ENCODE results near the gene TMA7B.
"Not testable (repeated sequence)": the region's sequence is repeated elsewhere in the genome, so short reads cannot be mapped to it uniquely, and the experiment has no call there.

TMA7B gene

DNA sequence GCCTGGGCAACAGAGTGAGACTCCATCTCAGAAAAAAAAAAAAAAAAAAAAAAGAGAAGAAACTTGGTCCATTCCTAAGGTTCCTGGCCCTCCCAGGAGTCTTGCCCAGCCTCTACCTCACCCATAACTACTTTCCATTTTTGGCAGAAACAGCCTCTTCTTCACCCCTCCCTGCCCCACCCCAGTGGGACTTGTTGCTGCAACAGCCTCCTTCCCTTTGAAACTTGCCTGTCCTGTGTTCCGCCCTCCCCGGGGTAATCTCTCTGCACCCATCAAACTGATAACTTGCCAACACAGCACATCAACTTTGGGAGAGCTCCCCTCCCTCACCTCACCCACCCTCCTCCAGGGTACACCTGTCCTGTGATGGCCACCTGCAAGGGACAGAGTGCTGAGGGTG lies 24.5 kb downstream of the TMA7B start:
- DNase-seq (ENCODE audit: low read depth), result no peak

DNA sequence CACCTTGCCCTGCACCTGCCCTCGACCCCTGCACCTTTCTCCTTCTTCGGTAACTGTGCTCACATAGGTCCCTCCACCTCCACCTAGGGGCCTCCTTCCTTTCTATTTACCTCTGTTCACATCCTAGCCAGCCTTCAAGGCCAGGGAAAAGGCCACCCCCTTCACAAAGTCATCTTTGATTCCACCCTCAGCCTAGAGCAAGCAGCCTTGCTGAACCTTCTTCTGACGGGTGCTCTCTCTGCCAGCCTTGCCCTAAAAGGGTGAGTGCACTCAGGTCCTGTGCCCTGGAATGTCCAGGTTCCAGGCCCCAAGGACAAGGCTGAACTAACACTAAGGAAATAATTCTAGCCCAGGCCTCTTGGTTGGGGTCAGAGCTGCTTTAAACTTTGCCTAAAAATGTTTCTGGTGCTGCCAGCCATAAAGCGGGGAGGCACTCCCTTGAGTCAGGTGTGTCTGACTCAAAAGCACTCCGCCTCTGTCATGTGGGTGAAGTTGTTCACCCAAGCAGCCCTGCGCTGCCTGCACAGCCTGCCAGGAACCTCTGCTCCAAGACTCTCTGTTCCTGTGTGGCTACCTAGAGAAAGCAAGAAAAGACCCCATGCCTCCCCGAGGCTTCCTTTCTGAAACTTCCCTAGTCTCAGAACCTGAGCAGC lies 25.3 kb downstream of the TMA7B start:
- DNase-seq (ENCODE audit: low read depth), result no peak

DNA sequence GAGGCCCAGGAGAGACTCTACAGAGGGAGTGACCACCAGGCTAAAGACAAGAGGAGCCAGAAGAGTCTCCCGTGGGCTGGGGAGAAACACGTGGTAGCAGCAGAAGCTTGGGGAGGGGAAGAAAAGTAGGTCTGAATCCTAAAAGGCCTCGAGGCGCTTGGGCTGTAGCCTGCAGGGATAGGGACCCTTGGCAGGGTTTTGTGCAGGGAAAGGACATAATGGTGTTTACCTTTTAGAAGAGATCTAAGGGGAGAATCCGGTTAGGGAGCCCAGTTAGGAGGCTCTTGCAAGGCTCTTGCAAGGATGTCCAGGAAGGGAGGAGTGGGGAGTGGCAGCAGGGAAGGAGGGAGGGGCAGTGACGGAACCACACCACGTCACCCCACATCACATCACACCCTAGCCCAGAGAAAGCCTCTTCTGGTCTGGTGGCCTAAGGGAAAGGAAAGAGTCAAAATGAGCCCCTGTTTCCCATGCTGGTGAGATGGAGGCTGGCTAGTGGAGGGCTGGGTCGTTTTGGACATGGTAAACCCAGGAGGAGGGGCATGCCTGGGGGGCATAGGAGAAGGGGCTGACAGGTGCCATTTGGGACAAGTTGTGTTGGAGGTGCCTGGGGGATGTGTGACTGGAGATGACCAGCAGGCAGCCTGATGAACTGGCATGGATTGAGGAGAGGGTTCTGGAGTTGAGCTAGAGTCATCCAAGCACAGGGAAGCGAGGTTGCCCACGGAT lies 28.4 kb downstream of the TMA7B start:
- DNase-seq (ENCODE audit: low read depth), result no peak

DNA sequence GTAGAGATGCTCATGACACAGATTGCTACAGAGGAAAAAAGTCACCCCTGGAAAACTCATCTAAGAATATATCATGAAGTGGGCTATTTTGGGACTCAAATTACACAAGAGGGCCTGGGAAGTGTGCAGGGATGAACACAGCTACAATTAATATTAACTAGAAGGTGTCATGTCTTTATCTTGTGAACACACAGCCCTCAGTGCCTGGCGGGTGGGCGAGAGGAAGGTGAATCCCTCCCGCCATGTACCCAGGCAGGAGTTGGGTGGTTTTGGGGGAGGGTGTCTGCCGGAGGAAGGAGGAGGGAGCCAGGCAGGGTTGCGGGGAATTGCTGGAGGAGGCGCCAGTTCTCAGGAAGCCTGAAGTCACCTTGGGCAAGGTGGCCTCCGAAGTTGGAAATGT lies 29.4 kb downstream of the TMA7B start:
- DNase-seq (ENCODE audit: low read depth), result no peak

GRCh38 chr22:39990686-39991085 lies 30.5 kb downstream of the TMA7B start:
- no peak for DNase-seq (ENCODE audit: low read depth)

DNA sequence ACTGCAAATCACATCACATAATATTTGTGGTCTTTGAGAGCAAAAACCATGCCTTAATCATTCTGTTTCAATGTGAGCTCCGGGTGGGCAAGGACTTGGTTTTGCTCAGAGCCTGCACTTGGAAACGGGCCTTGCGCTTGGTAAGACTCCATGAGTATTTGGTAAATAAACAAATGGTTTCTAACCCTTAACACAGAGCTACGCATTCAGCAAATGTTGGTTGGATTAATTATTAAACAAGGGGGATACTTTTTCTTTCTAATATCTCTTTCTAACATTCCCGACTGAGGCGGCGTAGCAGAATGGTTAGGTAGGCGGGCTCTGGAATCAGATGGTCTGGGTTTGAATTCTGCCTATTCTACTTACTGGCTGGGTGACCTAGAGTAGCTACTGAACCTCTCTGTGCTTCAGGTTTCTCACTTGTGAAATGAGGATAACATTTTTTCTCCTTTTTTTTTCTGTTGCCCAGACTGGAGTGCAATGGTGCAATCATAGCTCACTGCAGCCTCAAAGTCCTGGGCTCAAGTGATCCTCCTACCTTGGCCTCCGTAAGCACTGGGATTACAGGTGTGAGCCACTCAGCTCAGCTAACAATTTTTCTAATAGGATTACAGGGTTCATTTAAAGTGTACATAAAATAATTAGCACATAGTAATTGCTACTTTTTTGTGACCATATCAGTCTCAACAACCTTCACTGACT lies 31.1 kb downstream of the TMA7B start:
- DNase-seq (ENCODE audit: low read depth), result no peak

DNA sequence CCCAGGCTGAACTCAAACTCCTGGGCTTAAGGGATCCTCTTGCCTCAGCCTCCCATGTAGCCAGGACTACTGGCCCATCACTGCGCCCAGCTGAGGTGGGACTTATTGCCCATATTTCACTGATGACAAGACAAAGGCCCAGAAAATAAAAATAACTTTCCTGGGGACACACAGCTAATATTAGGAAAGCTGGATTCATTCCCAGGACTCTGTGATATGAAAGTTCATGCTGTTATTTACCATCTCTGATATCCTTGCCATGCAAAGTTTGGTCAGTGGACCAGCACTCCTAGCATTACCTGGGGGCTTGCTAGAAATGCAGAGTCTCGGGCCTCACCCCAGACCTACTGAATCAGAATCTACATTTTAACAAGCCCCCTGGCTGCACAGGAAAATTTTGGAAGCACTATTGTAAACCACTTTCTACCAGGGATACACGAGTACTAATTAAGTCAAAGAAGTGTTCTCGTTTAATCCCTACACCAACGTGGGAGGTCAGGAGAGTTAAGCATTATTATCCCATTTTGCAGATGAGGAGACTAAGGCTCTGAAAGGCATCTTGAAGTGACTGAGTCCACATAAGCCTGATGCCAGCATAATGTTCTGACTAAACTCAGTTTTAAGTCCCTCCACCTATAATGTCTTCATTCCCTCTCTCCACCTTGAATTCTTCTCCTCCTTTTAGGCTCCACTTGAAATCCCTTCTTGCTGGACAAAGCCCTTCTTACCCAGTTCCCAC lies 32.1 kb downstream of the TMA7B start:
- DNase-seq (ENCODE audit: low read depth), result no peak

GRCh38 chr22:39992894-39993293 lies 32.7 kb downstream of the TMA7B start:
- DNase-seq (ENCODE audit: low read depth), result not testable (repeated sequence)

GRCh38 chr22:39994041-39994565 lies 33.9 kb downstream of the TMA7B start:
- DNase-seq (ENCODE audit: low read depth), result no peak

GRCh38 chr22:39994566-39995392 lies 34.6 kb downstream of the TMA7B start, which contains the start of gene FAM83F:
FAM83F (plus strand) TSS chr22:39994954; CDS start chr22:39995043, 89 bp downstream.
- no peak for DNase-seq (ENCODE audit: low read depth)

- no peak for DNase-seq (ENCODE audit: low read depth)
These were observed 35.4 kb downstream of the TMA7B start for GRCh38 chr22:39995393-39996252.

- DNase-seq (ENCODE audit: low read depth), result no peak
These were observed 36.5 kb downstream of the TMA7B start for GRCh38 chr22:39996732-39997131.

DNA sequence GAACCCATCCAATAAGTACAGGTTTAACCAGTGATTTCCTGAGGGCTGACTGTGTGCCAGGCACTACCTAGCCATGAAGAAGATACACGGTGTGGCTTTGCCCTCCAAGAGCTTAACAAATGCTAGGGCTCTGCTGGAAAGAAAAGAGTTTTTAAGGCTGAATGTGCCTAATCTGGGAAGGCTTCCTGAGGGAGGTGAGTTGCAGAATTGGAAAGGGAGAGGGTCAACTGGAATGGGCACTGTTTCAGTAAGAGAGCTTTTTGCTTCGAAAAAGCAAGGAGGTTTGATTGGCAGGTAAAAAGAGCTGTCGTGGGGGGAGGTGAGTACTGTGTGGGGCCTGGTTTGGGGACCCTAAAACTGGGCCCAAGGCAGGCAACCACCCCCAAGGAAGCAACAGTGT lies 37.2 kb downstream of the TMA7B start:
- DNase-seq (ENCODE audit: low read depth), result no peak

GRCh38 chr22:39997939-39998726 lies 37.9 kb downstream of the TMA7B start:
- DNase-seq (ENCODE audit: low read depth), result no peak

- DNase-seq (ENCODE audit: low read depth), result no peak
These were observed 39.1 kb downstream of the TMA7B start for GRCh38 chr22:39999144-39999757.

GRCh38 chr22:40000171-40000570 lies 40.0 kb downstream of the TMA7B start:
- DNase-seq (ENCODE audit: low read depth), result no peak

DNA sequence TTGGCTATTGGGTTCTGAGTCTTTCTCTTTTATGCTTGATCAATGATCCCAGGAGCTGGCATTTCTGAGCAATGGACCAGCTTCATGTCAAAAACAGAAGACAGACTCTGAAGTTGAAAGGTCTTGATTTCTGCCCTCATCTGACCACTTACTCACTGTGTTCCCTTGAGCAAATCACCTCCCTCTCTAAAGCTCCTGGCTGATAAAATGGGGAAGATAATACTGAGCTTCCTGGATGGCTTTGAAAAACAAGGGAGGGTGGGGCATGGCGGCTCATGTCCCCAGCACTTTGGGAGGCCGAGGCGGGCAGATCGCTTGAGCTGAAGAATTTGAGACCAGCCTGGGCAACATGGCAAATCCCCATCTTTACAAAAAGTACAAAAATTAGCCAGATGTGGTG lies 40.9 kb downstream of the TMA7B start:
- no peak for DNase-seq (ENCODE audit: low read depth)

GRCh38 chr22:40001800-40002577 lies 41.8 kb downstream of the TMA7B start:
- no peak for DNase-seq (ENCODE audit: low read depth)
